DOHH2 (cell line): ENCODE measurements around the gene ZFAND3.

Experiments
- CTCF ChIP-seq: fragments of 200-600 bp; sonication (generic); IDR thresholded peaks from one replicate; pipeline ENCODE4 v1.5.1; 2014; ENCODE audit warnings: antibody characterized with exemption, mild to moderate bottlenecking, low read depth, low read length; ENCODE audit not compliant: poor library complexity, severe bottlenecking
- EZH2phosphoT487 ChIP-seq: fragments of 200-600 bp; sonication (generic); IDR thresholded peaks from 2 replicates; pipeline ENCODE4 v1.6.1; 2017; ENCODE audit warnings: borderline replicate concordance, mild to moderate bottlenecking, antibody characterized with exemption, low read length, moderate library complexity, mixed read lengths

DNA sequence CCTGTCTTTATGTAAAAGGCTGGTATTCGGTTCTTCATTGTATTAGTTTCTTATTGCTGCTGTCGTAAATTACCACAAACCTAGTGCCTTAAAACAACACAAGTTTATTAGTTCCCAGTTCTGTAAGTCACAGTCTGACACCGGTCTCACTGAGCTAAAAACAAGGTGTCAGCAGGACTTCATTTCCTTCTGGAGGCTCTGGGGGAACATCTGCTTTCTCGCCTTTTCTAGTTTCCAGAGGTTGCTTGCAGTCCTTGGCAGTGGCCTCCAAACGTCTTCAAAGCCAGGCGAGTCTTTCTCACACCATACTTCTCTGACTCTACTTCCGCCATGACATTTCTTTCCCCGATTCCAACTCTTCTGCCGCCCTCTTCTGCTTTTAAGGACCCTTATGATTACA lies 43.0 kb upstream of the ZFAND3 start:
- TF ChIP-seq CTCF (no peak), EZH2phosphoT487 (no peak)
